ENCODE measurements around the gene MYH10.

Gene MYH10

GRCh38 chr17:8609910-8610309 is 20.6 kb downstream of the MYH10 start:
- DNase-seq (ENCODE audit: low spot score): no peak

- no peak for DNase-seq (ENCODE audit: low spot score)
Observed at GRCh38 chr17:8608001-8608400, 22.5 kb downstream of the MYH10 start.

- no peak for DNase-seq (ENCODE audit: low spot score)
Observed at GRCh38 chr17:8606401-8606800, 24.1 kb downstream of the MYH10 start.

- DNase-seq (ENCODE audit: low spot score): no peak
Observed at GRCh38 chr17:8602679-8603078, 27.8 kb downstream of the MYH10 start.

GRCh38 chr17:8599351-8600011 is 31.0 kb downstream of the MYH10 start:
- no peak for DNase-seq (ENCODE audit: low spot score)

- no peak for DNase-seq (ENCODE audit: low spot score)
Observed at GRCh38 chr17:8598913-8599312, 31.6 kb downstream of the MYH10 start.

- no peak for DNase-seq (ENCODE audit: low spot score)
Observed at GRCh38 chr17:8593830-8594229, 36.7 kb downstream of the MYH10 start.

GRCh38 chr17:8593276-8593675 is 37.2 kb downstream of the MYH10 start:
- DNase-seq (ENCODE audit: low spot score): no peak

GRCh38 chr17:8588877-8589554 is 41.5 kb downstream of the MYH10 start:
- DNase-seq (ENCODE audit: low spot score): no peak

- no peak for DNase-seq (ENCODE audit: low spot score)
Observed at GRCh38 chr17:8586766-8587165, 43.8 kb downstream of the MYH10 start.

- no peak for DNase-seq (ENCODE audit: low spot score)
Observed at GRCh38 chr17:8585911-8586310, 44.6 kb downstream of the MYH10 start.

GRCh38 chr17:8583954-8584353 is 46.6 kb downstream of the MYH10 start:
- no peak for DNase-seq (ENCODE audit: low spot score)

- no peak for DNase-seq (ENCODE audit: low spot score)
Observed at GRCh38 chr17:8580952-8581658, 49.4 kb downstream of the MYH10 start.

- DNase-seq (ENCODE audit: low spot score): no peak
Observed at GRCh38 chr17:8577868-8578267, 52.7 kb downstream of the MYH10 start.

- no peak for DNase-seq (ENCODE audit: low spot score)
Observed at GRCh38 chr17:8576559-8577294, 53.8 kb downstream of the MYH10 start.

GRCh38 chr17:8574687-8575086 is 55.8 kb downstream of the MYH10 start:
- DNase-seq (ENCODE audit: low spot score): no peak

GRCh38 chr17:8572764-8573163 is 57.8 kb downstream of the MYH10 start:
- no peak for DNase-seq (ENCODE audit: low spot score)

GRCh38 chr17:8563981-8564602 is 66.4 kb downstream of the MYH10 start:
- DNase-seq (ENCODE audit: low spot score): no peak

GRCh38 chr17:8563024-8563776 is 67.3 kb downstream of the MYH10 start:
- DNase-seq (ENCODE audit: low spot score): no peak

- no peak for DNase-seq (ENCODE audit: low spot score)
Observed at GRCh38 chr17:8558144-8558543, 72.4 kb downstream of the MYH10 start.
